NCI-H748 (cell line): ENCODE results near the gene BTBD17.
"Not testable (repeated sequence)": the region's sequence is repeated elsewhere in the genome, so short reads cannot be mapped to it uniquely, and the experiment has no call there.

Experiments used
- DNase-seq: peaks from one replicate; lab custom pipeline; 2025; ENCODE audit not compliant: unreplicated experiment; lab: John Stamatoyannopoulos, UW

BTBD17 gene

GRCh38 chr17:74361230-74362068, at the start of gene BTBD17:
Gene BTBD17, minus strand, starts transcription at chr17:74361868. Its CDS starts 49 bp downstream, at chr17:74361819.
- peak; percentile 89 for DNase-seq

- no peak for DNase-seq
These were observed 48.4 kb upstream of the BTBD17 start for GRCh38 chr17:74410001-74410443.

- DNase-seq = peak; percentile 92
These were observed 47.1 kb upstream of the BTBD17 start for GRCh38 chr17:74408815-74409214.

- DNase-seq = peak; percentile 52
These were observed 46.6 kb upstream of the BTBD17 start for GRCh38 chr17:74408262-74408661.

GRCh38 chr17:74407384-74407783, 45.7 kb upstream of the BTBD17 start:
- no peak for DNase-seq

GRCh38 chr17:74405311-74405710, 43.6 kb upstream of the BTBD17 start:
- DNase-seq = not testable (repeated sequence)

- DNase-seq = no peak
These were observed 43.1 kb upstream of the BTBD17 start for GRCh38 chr17:74404789-74405188.

- DNase-seq = no peak
These were observed 42.5 kb upstream of the BTBD17 start for GRCh38 chr17:74404218-74404617.

- no peak for DNase-seq
These were observed 42.0 kb upstream of the BTBD17 start for GRCh38 chr17:74403512-74404137.

GRCh38 chr17:74402048-74402447, 40.4 kb upstream of the BTBD17 start:
- DNase-seq = no peak

GRCh38 chr17:74396567-74396966, 34.9 kb upstream of the BTBD17 start:
- DNase-seq = no peak

- DNase-seq = no peak
These were observed 33.3 kb upstream of the BTBD17 start for GRCh38 chr17:74394977-74395376.

GRCh38 chr17:74394275-74394950, 32.7 kb upstream of the BTBD17 start:
- DNase-seq = no peak

GRCh38 chr17:74393346-74393942, 31.8 kb upstream of the BTBD17 start:
- no peak for DNase-seq

GRCh38 chr17:74392848-74393247, 31.2 kb upstream of the BTBD17 start:
- no peak for DNase-seq

GRCh38 chr17:74391771-74392170, 30.1 kb upstream of the BTBD17 start:
- DNase-seq = no peak

GRCh38 chr17:74390680-74391653, 29.3 kb upstream of the BTBD17 start:
- no peak for DNase-seq

GRCh38 chr17:74389937-74390679, 28.4 kb upstream of the BTBD17 start:
- DNase-seq = no peak

GRCh38 chr17:74389084-74389753, 27.6 kb upstream of the BTBD17 start:
- no peak for DNase-seq
